ENCODE results near the gene UBE2K.
"Not testable (repeated sequence)": the region's sequence is repeated elsewhere in the genome, so short reads cannot be mapped to it uniquely, and the experiment has no call there.

Gene UBE2K

DNA sequence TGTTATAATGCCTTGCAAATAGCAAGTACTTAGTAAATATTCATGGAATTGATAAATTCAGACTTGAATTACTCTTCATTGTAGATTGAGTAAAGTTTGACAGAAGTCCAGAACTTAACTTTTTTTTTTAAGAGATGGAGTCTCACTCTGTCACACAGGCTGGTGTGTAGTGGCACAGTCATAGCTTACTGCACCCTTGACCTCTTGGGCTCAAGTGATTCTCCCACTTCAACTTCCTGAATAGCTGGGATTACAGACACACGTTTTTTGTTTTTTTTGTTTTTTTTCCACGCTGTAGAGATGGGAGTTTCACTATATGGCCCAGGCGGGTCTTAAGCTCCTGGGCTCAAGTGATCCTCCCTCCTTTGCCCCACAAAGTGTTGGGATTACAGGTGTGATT lies 32.1 kb downstream of the UBE2K start:
- DNase-seq (ENCODE audit: low spot score) = no peak

DNA sequence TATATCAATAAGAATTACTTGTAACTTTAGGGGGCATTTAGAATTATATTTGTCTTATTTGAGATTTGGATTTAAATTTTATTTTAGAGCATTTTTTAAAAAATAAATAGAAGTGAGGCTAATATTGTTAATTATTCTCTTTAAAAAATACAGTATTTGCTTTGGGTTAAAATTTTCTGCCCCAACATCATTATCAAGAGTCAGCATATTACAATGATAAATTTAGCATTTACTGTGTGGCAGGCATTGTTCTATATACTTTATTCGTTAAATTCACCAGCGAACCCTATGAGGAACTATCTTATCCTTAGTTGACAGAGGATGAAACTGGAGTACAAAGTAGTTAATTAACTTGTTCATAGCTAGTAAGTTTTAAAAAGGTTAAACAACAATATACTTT lies 34.0 kb downstream of the UBE2K start:
- no peak for DNase-seq (ENCODE audit: low spot score)

DNA sequence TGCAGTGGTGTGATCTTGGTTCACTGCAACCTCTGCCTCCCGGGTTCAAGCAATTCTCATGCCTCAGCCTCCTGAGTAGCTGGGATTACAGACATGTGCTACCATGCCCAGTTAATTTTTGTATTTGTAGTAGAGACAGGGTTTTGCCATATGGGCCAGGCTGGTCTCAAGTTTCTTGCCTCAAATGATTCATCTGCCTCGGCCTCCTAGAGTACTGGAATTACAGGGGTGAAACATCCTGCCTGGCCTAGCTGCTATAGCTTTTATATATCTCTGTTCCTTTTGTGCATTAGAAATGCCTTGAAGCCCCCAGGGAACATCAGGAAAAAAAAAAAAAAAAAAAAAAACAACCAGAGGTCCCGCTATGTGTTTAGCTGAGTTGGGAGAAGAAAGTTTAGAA lies 34.8 kb downstream of the UBE2K start:
- DNase-seq (ENCODE audit: low spot score) = peak; percentile 54

DNA sequence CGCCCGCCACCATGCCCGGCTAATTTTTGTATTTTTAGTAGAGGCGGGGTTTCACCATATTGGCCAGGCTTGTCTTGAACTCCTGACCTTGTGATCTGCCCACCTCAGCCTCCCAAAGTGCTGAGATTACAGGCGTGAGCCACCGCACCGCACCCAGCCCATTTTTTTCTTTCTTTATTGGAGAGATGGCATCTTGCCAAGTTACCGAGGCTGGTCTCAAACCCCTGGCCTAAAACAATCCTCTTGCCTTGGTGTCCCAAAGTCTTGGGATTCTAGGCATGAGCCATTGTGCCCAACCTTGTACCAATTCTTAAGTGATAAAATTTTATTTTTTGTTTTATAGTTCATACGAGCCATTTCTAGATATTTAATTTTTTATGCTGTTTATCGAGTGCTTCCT lies 41.7 kb downstream of the UBE2K start:
- not testable (repeated sequence) for DNase-seq (ENCODE audit: low spot score)

DNA sequence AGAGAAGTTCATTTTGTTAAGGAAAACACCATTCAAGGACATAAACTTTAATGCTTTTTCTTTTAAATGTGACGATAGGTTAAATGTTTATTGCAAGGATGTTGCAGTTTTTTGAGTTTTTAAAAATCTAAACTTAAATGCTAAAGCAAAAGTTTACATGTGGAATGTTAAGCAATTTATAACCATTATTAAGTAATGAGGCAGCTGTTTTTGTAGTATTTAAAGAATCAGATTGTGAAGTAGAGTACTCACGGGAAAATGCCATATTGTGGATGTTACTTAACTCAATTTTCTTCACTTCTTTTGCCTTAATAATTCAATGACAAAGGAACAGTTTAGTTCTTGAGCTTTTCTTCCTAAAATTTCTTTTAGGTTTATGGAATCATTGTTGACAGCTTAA lies 43.5 kb downstream of the UBE2K start:
- DNase-seq (ENCODE audit: low spot score) = no peak

DNA sequence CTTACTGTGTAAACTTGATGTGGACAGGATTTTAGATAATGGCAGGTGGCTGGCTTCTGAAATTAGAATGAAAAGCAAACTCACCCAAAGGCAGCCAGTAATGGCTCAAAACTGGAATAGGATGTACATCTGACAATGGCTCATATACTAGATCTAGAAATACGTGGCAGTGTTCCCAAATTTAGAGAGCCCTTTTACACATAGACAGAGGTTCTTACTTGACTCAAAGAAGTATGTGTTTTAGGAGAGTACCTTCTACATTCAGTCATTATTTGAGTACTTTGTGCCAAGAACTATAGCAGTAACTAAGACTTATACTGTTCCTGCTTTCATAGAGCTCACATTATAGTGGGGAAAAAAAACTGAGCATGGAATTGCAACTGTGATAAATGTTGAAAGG lies 48.0 kb downstream of the UBE2K start:
- DNase-seq (ENCODE audit: low spot score) = no peak

DNA sequence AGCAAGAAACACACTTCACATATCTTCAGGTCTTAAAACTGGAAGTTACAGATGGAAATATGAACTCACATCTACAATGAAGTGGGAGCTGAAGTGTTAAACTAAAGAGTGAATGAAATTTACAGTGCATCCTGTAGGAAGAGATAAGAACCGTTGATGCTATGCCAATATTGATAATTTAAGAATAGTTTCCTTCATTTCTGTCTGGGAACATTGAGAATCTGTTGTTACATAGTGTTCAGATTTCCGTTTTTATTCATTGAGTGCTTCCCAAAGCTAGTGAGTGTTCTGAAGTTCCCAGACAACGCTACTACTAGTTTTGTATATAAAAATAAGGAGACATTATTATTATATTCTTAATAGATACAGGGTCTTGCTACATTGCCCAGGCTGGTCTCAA lies 52.3 kb downstream of the UBE2K start:
- no peak for DNase-seq (ENCODE audit: low spot score)

DNA sequence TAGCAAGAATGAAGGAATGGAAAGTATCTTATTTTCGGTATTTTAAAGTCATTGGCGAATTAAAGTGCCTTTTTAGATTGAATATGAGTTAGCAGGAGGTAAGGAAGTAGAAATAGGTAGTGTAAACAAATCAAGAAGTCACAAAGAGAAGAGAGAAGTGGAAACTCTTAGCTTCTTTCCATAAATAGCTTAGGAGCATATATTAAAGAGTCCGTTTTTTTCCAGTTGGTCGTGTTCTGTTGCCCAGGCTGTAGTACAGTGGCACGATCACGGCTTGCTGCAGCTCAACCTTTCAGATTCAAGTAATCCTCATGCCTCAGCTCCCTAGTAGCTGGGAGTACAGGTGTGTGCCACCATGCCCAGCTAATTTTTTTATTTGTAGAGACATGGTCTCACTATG lies 56.4 kb downstream of the UBE2K start:
- DNase-seq (ENCODE audit: low spot score) = no peak

DNA sequence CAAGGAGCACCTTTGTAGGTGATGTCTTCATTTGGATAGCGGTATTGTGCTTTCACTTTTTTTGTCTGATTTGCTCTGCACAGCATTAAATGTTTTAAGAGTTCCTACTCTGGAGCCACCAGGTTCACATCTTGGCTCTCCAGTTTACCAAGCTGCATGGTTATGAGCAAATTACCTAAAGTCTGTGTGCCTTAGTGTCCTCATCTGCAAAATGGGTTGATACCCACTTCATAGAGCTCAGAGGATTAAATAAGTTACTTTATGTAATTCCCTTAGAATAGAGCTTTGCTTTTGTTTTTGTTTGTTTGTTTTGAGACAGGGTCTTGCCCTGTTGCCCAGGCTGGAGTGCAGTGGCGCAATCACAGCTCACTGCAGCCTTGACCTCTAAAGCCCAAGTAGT lies 58.2 kb downstream of the UBE2K start:
- DNase-seq (ENCODE audit: low spot score) = no peak

DNA sequence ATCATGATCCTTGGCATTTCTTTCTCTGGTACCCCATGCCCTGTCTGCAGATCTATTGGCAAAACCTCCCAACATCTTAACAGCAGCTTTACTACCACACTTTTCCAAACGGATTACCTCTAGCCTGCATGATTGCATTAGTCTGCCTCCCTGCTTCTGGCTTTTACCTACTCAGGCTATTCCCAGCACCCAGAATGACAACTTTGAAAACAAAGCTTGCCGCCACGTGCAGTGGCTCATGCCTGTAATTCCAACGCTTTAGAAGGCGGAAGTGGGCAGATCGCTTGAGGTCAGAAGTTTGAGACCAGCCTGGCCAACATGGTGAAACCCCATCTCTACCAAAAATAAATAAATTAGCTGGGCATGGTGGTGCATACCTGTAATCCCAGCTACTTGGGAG lies 60.2 kb downstream of the UBE2K start:
- DNase-seq (ENCODE audit: low spot score) = no peak

DNA sequence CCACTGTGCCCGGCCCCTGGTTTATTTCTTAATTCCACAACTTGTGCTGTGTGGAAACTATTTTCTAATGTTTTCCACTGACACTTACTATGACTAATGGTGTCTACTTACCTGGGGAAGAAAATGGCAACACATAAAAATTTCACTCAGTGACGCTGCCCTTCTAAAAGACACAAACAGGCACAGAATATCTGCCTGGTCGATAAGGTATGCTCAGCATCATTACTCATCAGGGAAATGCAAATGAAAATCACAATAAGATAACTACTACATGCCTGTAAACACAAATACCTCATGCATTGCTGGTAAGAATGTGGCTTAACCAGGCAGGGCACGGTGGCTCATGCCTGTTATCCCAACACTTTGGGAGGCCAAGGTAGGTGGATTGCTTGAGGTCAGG lies 61.6 kb downstream of the UBE2K start:
- DNase-seq (ENCODE audit: low spot score) = no peak

DNA sequence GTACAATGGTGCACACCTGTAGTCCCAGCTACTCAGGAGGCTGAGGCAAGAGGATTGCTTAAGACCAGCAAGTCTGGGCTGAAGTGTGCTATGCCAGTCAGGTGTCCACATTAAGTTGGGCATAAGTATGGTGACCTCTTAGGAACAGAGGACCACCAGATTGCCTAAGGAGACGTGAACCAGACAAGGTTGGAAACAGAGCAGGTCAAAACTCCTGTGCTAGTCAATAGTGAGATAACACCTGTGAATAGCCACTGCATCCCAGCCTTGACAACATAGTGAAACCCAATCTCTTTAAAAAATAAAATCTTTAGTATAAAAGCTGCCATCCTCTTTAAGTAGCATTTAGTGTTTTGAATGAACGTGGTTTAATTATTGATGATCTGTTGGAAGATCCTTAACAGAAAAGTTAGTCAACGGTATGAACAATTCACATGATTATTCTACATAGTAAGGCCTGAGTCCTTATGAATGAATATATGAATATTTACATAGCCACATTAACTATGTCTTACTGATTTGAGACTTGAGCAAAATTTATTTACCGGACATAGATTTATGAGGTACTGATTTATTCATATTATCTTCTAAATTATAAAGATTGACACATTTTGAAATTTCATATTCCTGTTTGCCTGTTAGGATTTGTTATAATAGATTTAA lies 63.2 kb downstream of the UBE2K start:
- no peak for DNase-seq (ENCODE audit: low spot score)

DNA sequence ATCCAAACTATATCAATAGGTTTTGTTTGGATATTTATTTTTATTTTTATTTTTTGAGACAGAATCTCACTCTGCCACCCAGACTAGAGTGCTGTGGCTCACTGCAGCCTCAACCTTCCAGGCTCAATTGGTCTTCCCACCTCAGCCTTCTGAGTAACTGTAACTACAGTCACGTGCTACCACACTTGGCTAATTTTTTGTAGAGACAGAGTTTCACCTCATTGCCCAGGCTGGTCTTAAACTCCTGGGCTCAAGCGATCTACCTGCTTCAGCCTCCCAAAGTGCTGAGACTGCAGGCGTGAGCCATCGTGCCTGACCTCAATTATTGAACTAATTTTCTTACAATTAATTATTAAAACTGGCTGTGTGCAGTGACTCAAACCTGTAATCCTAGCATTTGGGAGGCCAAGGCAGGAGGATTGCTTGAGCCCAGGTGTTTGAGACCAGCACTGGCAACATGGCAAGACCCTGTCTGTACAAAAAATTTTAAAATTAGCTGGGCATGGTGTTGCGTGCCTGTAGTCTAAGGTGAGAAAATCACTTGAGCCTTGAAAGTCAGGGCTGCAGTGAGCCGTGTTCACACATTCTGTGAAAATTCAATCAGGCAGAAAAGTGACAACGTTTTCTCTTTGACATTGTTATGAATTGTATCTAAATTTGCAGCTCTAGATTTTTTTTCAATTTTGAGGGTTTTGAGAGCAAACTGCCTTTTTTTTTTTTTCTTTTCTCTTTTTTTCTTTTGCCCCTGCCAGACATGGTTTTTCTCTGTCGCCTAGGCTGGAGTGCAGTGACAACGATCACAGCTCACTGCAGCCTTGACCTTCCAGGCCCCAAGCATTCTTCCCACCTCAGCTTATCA lies 66.0 kb downstream of the UBE2K start:
- no peak for DNase-seq (ENCODE audit: low spot score)

DNA sequence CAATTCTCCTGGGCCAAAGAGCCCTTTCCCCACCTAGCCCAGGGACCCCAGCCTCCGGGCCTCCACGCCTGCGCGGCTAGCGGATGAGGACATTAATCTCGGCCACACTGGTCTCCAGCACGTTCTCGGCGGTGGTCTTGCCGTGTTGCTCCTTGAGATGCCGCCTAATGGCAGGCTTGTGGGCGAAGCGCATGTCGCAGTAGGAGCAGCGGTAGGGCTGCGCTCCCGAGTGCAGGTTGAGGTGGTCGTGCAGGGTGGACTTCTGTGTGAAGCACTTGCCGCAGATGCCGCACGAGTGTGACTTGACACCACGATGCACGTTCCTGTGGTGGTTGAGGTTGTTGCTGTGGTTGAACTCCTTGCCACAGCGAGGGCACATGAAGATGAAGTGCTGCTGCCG lies 72.1 kb downstream of the UBE2K start:
- no peak for DNase-seq (ENCODE audit: low spot score)

DNA sequence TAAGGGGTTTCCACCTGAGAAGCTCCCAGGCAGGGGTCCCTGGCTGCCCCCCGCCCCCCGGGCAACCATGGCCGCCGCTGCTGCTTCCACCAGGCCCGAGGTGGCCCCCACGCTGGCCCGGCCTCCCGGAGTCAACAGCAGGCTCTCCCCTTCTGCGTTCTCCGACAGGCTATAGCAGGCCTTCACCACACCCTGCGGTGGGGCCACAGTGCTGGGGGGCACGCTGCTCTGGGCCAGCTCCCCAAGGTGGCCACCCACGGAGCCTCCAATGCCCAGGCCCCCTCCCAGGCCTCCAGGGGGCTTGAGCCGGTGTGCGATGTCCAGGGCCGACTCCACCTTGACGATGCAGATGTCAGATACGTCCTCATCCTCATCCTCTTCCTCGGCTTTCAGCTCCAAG lies 72.5 kb downstream of the UBE2K start:
- DNase-seq (ENCODE audit: low spot score) = no peak

DNA sequence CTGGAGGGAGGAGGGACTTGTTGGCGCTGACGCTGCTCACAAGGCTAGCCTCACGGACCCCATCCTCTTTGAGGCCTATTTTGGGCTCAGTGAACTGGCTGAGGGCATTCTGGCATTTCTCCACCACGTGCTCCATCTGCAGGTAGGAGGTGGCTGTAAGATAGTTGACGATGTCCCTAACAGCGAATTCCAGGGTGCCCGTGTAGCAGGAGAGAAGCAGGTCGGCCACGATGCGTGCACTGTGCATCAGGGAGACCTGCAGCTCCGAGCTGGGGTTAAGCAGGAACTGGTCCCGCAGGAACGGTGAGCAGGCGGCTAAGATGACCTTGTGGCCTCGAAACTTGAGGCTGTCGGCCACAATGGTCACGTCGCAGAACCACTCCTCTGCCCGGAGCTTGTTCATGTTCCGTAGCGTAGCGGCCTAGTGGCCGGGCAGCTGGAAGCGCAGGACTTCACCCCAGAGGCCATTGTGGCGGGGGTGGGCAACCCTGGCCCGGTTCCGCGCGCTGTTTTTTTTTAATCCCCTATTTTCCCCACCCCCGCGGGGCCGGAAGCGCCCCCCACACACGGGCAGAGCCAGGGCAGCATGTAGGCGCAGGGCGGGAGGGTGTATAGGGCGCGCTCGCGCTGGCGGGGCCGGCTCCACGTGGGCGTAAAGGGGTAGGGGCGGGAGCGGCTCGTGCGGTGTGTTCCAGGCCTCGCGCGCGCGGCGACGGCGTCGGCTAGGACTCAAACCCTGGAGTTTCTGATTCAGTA lies 73.2 kb downstream of the UBE2K start:
- DNase-seq (ENCODE audit: low spot score) = no peak

DNA sequence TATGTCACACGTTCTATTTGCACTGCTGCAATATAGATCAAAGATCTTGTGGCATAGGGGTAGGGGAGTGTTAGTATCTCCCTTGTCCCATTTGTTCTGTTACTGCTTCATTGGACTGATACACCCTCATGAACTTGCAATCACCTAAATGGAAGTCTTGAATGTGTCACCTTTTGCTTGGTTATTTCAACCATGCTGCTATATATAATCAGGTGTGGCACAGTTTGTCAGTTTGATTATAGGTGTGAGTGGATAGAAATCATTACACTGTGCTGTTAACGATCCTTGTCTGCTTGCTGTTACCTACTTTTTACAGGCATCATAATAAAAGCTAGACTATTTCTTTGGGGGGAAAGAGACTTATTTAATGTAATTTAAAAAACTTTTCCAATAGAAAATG lies 84.1 kb downstream of the UBE2K start:
- not testable (repeated sequence) for DNase-seq (ENCODE audit: low spot score)

DNA sequence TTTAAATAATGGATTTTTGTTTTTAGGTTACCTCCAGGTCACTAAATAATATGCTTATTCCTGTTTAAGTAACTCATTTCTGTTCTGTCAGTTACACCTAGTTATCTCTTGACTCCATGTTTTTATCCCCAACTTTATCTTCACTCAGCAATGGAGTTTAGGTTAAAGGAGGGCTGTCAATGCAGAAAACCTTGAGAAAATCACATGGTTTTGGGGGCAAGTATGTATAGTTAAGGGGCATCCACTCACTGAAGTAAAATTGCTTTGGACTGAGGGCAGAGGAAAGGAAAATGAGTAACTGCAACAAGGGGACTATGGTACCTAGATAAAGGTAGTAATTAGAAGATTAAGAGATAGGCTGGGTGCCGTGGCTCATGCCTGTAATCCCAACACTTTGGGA lies 87.1 kb downstream of the UBE2K start:
- no peak for DNase-seq (ENCODE audit: low spot score)

DNA sequence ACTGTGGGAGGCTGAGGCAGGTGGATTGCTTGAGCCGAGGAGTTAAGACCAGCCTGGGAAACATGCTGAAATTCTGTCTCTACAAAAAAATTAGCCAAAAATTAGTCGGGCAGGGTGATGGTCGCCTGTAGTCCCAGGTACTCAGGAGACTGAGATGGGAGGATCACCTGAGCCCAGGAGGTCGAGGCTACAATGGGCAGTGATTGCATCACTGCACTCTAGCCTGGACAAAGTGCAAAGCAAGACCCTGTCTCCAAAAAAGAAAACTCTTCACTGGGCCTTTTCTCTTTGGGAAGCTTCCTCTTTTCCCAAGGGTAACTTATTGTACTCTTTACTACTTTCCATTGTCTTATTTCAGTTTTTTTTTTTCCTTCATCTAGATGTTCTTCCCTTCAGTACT lies 88.9 kb downstream of the UBE2K start:
- DNase-seq (ENCODE audit: low spot score) = no peak

DNA sequence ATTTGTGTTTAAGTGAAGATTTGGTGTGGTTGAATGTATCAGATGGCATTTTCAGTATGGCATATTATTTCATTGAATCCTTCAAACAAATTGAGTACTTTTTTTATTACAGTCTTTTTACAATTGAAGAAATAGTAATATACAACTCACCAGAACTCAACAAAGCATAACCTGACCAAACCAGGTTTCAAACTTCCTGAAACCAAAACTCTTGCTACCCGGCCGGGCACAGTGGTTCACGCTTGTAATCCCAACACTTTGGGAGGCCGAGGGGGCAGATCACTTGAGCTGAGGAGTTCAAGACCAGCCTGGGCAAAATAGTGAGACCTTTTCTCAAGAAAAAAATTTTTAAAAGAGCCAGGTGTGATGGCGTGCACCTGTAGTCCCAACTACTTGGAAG lies 94.2 kb downstream of the UBE2K start:
- DNase-seq (ENCODE audit: low spot score) = no peak

DNA sequence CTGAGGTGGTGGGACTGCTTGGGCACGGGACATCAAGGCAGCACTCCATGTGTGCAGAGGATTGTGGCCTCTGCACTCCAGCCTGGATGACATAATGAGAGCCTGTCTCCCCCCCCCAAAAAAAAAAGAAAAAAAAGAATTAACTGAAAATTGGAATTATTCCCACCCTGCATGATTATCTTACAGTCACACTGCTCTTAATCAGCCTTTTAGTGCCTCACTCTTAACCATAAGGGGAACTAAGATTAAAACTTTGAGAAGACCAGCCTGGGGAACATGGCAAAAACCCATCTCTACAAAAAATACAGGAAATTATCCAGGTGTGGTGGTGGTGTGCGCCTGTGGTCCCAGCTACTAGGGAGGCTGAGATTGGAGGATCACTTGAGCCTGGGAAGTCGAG lies 94.6 kb downstream of the UBE2K start:
- DNase-seq (ENCODE audit: low spot score) = no peak

DNA sequence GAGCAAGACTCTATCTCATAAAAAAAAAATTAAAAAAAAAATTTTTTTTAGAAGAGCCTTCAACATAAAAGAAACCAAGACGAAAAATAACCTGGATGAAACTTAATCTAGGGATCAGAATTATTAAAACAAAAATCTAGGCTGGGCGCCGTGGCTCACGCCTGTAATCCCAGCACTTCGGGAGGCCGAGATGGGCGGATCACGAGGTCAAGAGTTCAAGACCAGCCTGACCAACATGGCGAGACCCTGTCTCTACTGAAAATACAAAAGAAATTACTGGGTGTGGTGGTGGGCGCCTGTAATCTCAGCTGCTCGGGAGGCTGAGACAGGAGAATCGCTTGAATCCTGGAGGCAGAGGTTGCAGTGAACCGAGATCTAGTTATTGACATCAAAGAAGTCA lies 95.0 kb downstream of the UBE2K start:
- DNase-seq (ENCODE audit: low spot score) = not testable (repeated sequence)

DNA sequence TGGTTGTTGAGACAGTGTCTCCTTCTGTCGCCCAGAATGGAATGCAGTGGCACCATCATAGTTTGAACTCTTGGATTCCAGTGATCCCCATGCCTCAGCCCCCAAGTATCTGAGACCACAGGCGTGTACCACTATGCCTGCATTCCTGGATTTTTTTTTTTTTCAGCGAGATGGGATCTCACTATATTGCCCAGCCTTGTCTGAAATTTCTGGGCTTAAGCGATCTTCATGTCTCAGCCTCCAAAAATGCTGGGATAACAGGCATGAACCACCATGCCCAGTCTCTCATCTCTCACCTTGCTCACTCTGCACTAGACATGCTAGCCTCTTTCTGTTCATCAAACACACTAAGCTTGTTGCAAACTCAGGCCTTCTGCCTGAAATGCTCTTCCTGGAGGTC lies 104.1 kb downstream of the UBE2K start:
- no peak for DNase-seq (ENCODE audit: low spot score)

Measured in RKO (cell line).